ENCODE measurements around the gene DOCK2.

DNA sequence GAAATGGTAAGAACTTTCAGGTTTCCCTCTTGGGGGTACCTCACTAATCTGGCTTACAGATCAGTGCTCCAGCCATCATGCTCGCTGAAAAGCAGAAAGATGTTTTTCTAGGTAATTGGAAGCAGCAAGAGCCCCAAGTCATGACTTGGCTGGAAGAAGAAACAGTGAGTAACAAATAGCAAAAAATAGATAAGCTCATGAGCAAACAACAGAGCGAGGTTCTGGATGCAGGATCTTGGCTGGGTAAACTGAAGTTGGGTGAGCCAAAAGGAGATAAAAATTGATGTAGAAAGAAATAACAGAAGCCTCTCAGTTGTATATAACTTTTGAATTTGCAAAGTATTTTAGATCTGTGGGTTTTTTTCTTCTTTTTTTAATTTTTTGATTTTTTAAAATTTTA lies 233.1 kb downstream of the DOCK2 start:
- TF ChIP-seq, protein P1, sequence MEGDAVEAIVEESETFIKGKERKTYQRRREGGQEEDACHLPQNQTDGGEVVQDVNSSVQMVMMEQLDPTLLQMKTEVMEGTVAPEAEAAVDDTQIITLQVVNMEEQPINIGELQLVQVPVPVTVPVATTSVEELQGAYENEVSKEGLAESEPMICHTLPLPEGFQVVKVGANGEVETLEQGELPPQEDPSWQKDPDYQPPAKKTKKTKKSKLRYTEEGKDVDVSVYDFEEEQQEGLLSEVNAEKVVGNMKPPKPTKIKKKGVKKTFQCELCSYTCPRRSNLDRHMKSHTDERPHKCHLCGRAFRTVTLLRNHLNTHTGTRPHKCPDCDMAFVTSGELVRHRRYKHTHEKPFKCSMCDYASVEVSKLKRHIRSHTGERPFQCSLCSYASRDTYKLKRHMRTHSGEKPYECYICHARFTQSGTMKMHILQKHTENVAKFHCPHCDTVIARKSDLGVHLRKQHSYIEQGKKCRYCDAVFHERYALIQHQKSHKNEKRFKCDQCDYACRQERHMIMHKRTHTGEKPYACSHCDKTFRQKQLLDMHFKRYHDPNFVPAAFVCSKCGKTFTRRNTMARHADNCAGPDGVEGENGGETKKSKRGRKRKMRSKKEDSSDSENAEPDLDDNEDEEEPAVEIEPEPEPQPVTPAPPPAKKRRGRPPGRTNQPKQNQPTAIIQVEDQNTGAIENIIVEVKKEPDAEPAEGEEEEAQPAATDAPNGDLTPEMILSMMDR (IDR thresholded peaks at IDR 0.05; ENCODE audit: borderline replicate concordance, extremely low read depth, low read length, poor library complexity, severe bottlenecking) = no peak
- no peak for TF ChIP-seq EZH2 (IDR thresholded peaks at IDR 0.05; ENCODE audit: borderline replicate concordance, low read depth, low read length, severe bottlenecking)
